Activated CD8-positive, alpha-beta memory T cell treated with anti-CD3 and anti-CD28 coated beads for 36 hours (primary cell): Measurements from ENCODE around the gene SORL1. TPM values are rescaled to one million over a fixed set of nuclear protein-coding genes. Genes with fewer than 3 reads are reported as not detected.
"Not testable (repeated sequence)": the region's sequence is repeated elsewhere in the genome, so short reads cannot be mapped to it uniquely, and the experiment has no call there.

ENCODE experiments used
- CTCF ChIA-PET: fragments of 350-600 bp; sonication (Branson Sonifier 250); formaldehyde crosslinking; loops from one replicate; lab custom pipeline; 2021; ENCODE audit warnings: antibody characterized with exemption; lab: Charles Lee
- POLR2A ChIA-PET: fragments of 350-600 bp; sonication (Branson Sonifier 250); formaldehyde crosslinking; loops from one replicate; lab custom pipeline; 2021; ENCODE audit warnings: antibody characterized with exemption; lab: Charles Lee
- total RNA-seq, 2 experiments: library from RNA; stranded (reverse); gene quantifications; one replicate each; pipeline ENCODE4 v1.2.3, GENCODE V29; 2021

Gene SORL1
- total RNA-seq, 2 experiments from 2014 or later = 21.8 to 22.0 TPM

- ChIA-PET CTCF (interaction anchor here (1.2 to 2.4 kb wide), 2 partner anchors 12 to 14 kb away, joined by 4 to 8 read pairs; partner anchors contain the start of genes SORL1 and SORL1-AS1), POLR2A (interaction anchor here (0.9 to 1.0 kb wide), 2 partner anchors 12 to 13 kb away, joined by 4 read pairs; partner anchors contain the start of gene SORL1-AS1)
Measured at GRCh38 chr11:121464352-121464946, 12.3 kb downstream of the SORL1 start.

GRCh38 chr11:121465709-121466062 lies 13.6 kb downstream of the SORL1 start:
- ChIA-PET CTCF (interaction anchor here (0.7 to 2.4 kb wide), 3 partner anchors 16 to 111 kb away, joined by 3 to 8 read pairs (median 3); no protein-coding TSS in a partner anchor), POLR2A (no interaction called here)

- ChIA-PET CTCF (interaction anchor here (0.5 to 2.4 kb wide), 7 partner anchors 14 to 1128 kb away, joined by 3 to 8 read pairs (median 3); partner anchors contain the start of gene SORL1), POLR2A (interaction anchor here (0.7 kb wide), 1 partner anchor 198 kb away, joined by 6 read pairs; no protein-coding TSS in a partner anchor)
Measured at GRCh38 chr11:121466063-121466794, 14.1 kb downstream of the SORL1 start.

DNA sequence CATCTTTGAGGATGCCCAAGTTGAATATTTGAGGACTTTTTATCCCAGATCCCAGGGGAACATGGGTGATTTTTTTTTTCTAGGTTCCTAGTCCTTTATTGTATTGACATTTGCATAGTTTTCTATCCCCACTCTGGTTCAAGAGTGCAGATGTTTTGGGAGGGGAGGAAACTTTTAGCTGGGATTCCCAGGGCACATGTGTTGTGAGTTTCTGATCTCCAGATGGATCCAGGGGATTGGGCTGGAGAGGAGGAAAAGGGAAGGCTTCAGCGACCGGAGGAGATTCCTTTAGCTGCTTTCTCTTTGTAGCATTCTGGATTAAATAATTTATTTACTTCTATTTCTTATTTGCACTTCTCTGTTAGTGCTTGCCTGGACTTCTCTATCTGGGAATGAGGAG lies 15.4 kb downstream of the SORL1 start:
- ChIA-PET CTCF (interaction anchor here (1.1 to 1.4 kb wide), 2 partner anchors 15 to 17 kb away, joined by 3 to 6 read pairs; partner anchors contain the start of gene SORL1), POLR2A (interaction anchor here (1.1 to 1.3 kb wide), 2 partner anchors 14 to 16 kb away, joined by 3 read pairs; no protein-coding TSS in a partner anchor)

GRCh38 chr11:121467965-121468364 lies 15.9 kb downstream of the SORL1 start:
- CTCF ChIA-PET = interaction anchor here (0.6 to 1.8 kb wide), 3 partner anchors 16 to 53 kb away, joined by 3 to 7 read pairs (median 3); partner anchors contain the start of genes SORL1 and SORL1-AS1

GRCh38 chr11:121469910-121470309 lies 17.8 kb downstream of the SORL1 start:
- ChIA-PET POLR2A (no interaction called here), CTCF (interaction anchor here (1.5 to 1.8 kb wide), 2 partner anchors 14 to 18 kb away, joined by 4 to 7 read pairs; partner anchors contain the start of genes SORL1 and SORL1-AS1)

More at GRCh38 chr11:121467965-121468364, 15.9 kb downstream of the SORL1 start:
- POLR2A ChIA-PET = interaction anchor here (0.5 to 1.3 kb wide), 5 partner anchors 14 to 62 kb away, joined by 3 read pairs; no protein-coding TSS in a partner anchor

DNA sequence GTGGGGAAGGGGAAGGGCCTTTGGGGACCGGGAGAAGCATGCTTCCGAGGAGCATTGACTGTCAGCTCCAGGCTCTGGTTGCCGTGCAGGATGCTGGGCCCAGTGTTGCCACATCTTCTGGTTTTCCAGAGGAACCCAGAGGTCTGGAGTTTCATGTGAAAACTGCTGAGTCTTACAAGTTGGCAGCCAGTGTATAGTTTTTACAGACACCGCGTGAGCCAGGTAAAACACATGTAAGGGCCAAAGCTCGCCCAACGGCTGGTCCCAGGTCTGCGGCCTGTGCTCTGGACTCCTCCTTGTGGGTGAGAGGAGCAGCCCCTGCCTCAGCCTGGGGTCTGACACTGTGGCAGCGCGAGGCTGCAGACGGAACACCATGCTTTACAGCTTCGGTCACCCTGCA lies 19.1 kb downstream of the SORL1 start:
- POLR2A ChIA-PET = no interaction called here
- CTCF ChIA-PET = no interaction called here

DNA sequence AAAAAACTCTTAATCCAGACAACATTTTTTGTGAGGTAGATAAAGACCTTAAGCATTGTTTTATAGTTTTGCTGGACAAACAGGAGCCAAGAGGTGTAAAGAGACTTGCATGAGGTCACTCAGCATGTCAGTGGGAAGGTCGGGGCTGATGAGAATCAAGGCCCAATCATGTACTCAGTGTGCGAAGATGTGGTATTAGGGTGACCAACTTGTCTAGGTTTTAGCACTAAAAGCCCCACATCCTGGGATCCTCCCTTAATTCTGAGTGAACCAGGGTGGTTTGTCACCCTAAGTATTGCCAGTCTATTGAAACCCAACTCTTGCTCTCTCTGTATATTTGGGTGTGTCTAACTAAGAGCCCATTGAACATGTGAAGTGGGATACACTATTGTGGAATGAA lies 20.2 kb downstream of the SORL1 start:
- CTCF ChIA-PET = interaction anchor here (0.7 to 1.1 kb wide), 2 partner anchors 11 to 14 kb away, joined by 3 read pairs; no protein-coding TSS in a partner anchor
- POLR2A ChIA-PET = no interaction called here

GRCh38 chr11:121473064-121473777 lies 21.1 kb downstream of the SORL1 start:
- POLR2A ChIA-PET = no interaction called here
- CTCF ChIA-PET = interaction anchor here (0.7 kb wide), 1 partner anchor 178 kb away, joined by 3 read pairs; no protein-coding TSS in a partner anchor

GRCh38 chr11:121474680-121475079 lies 22.6 kb downstream of the SORL1 start:
- ChIA-PET CTCF (interaction anchor here (1.0 kb wide), 1 partner anchor 117 kb away, joined by 3 read pairs; no protein-coding TSS in a partner anchor), POLR2A (interaction anchor here (0.7 kb wide), 1 partner anchor 147 kb away, joined by 3 read pairs; no protein-coding TSS in a partner anchor)

- CTCF ChIA-PET = no interaction called here
Measured at GRCh38 chr11:121476379-121477032, 24.4 kb downstream of the SORL1 start.

DNA sequence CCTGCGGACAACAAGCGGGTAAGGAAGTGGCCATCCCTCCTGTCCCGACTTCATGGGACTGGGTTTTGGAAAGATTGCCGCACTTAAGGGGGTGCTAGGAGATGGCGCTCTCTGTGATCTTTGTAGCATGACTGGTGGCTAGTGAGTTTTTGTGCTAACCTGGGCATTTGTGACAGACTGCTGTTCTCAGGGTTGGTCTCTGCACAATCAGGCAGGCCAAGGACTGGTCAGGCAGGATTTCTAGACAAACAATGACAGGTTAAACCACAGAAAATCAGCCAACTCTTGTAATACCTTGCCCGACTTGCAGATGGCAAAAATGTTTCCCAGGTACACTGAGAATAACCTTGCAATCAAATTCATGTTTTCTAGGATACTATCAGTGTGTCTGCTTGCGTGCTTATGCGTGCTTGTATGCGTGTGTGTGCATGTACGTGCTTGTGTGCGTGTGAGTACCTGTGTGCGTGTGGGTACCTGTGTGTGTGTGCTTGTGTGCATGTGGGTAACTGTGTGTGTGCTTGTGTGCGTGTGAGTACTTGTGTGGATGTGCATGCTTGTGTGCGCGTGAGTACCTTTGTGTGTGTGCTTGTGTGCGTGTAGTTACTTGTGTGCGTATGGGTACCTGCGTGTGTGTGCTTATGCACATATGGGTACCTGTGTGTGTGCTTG lies 26.2 kb downstream of the SORL1 start:
- POLR2A ChIA-PET = no interaction called here
- CTCF ChIA-PET = interaction anchor here (1.2 kb wide), 1 partner anchor 7 kb away, joined by 4 read pairs; no protein-coding TSS in a partner anchor

More at GRCh38 chr11:121476379-121477032, 24.4 kb downstream of the SORL1 start:
- POLR2A ChIA-PET = no interaction called here

DNA sequence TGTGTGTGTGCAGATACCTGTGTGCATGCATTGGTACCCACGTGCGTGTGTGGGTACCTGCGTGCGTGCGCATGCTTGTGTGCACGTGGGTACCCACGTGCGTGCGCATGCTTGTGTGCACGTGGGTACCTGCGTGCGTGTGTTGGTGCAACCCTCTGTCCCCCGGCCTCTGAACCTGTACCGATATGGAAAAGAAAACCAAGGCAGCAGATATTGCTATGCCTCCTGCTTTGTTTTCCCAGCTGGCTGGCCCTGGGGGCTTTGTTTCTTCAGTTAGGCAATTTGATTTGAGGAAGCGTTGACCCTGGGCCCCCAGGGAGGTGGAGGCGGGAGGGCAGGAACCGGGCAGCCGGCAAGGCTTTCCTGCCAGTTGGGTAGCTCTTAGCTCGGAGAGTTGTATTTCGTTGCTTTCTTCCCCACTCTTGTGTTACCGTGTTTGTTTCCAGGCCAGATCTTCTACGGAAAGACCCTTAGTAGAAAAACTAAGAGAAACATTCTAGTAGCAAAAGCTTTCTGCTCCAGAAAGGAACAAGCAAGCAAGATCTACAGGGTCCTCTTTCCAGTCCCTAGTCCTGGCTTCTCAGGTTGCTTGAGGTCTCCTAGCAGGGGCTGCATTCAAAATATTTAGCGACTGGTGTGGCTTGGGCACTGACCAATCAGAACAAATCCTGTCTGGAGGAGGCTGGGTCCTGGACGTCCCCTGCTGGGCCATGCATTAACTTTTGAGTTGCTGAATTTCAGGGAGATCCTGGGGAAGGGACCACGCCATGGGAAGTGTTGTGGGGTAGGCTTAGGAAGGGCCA lies 27.0 kb downstream of the SORL1 start:
- POLR2A ChIA-PET = no interaction called here
- CTCF ChIA-PET = no interaction called here

DNA sequence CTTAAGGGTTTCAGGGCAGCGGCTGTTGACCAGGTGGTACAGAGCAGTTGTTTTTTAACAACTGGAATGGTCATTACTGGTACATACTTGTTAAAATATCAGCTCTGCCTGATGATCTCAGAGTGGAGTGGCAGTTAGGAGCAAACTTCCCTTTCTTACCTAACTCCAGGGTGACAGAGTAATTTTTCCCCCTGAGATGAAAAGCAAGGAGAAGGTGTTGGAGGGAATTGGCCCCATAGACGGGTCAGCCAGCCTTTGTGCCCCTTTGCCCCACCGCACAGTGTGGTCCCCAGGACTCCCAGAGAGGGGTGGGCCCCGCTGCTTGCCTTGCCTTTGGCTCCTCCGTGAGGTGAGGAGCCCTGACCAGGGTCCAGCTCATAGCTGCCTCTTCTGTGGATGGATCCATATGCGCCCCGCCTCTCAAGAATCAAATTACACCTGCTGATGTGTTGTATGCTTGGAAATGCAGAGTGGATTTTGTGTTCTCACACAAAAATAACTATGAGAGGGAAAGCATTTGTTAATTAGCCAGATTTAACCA lies 27.7 kb downstream of the SORL1 start:
- ChIA-PET POLR2A (no interaction called here), CTCF (no interaction called here)

DNA sequence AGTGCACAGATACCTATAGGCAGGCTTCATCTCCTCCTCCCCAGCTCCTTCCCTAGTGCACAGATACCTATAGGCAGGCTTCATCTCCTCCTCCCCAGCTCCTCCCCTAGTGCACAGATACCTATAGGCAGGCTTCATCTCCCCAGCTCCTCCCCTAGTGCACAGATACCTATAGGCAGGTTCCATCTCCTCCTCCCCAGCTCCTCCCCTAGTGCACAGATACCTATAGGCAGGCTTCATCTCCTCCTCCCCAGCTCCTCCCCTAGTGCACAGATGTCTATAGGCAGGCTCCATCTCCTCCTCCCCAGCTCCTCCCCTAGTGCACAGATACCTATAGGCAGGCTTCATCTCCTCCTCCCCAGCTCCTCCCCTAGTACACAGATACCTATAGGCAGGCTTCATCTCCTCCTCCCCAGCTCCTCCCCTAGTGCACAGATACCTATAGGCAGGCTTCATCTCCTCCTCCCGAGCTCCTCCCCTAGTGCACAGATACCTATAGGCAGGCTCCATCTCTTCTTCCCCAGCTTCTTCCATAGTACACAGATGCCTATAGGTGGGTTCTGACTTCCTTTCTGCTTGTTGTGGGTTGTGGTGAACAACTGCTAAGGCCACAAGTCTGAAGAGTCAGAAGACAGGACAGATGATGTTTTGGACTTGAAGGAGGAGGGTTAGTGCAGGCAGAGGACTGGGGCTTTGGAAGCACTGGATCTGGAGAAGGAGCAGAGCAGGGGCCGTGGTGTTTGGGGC lies 29.5 kb downstream of the SORL1 start:
- POLR2A ChIA-PET = interaction anchor here (0.6 kb wide), 1 partner anchor 14 kb away, joined by 3 read pairs; no protein-coding TSS in a partner anchor
- CTCF ChIA-PET = not testable (repeated sequence)
